Sigmoid colon (tissue), 7 donors: Measurements from ENCODE around the gene SMAD3. TPM values are rescaled to one million over a fixed set of nuclear protein-coding genes. Genes with fewer than 3 reads are reported as not detected.

Source experiments
- DNase-seq: peaks from one replicate; pipeline ENCODE4 v3.0.0-alpha.2; 2019
- H3K27ac ChIP-seq, 4 donors: fragments of 200-600 bp; sonication (generic); one replicate each; pipeline ENCODE4 v1.5.1; 2016 to 2019; ENCODE audit warnings: mild to moderate bottlenecking in 1 of 4
- H3K27me3 ChIP-seq, 3 donors: fragments of 200-600 bp; sonication (generic); one replicate each; pipeline ENCODE4 v1.5.1; 2019; ENCODE audit warnings: mild to moderate bottlenecking in 1 of 3
- H3K36me3 ChIP-seq, 4 donors: fragments of 200-600 bp; sonication (generic); one replicate each; pipeline ENCODE4 v1.5.1; 2016 to 2019
- H3K4me1 ChIP-seq, 4 donors: fragments of 200-600 bp; sonication (generic); one replicate each; pipeline ENCODE4 v1.5.1; 2017 to 2019
- H3K4me3 ChIP-seq, 4 donors: fragments of 200-600 bp; sonication (generic); one replicate each; pipeline ENCODE4 v1.5.1; 2017 to 2019; ENCODE audit warnings: mild to moderate bottlenecking in 2 of 4, moderate library complexity in 1 of 4
- H3K9me3 ChIP-seq, 4 donors: fragments of 200-600 bp in 3 of 4; sonication (generic) in 3 of 4; one replicate each; pipeline versions ENCODE4 v1.5.1 to v1.6.1; 2013 to 2019
- EP300 ChIP-seq, 4 donors: sonication (generic); formaldehyde crosslinking; IDR thresholded peaks; one replicate each; pipeline ENCODE4 v1.6.1; 2017; ENCODE audit warnings: antibody characterized with exemption in 4 of 4
- POLR2A ChIP-seq, 2 donors: fragments of 450-650 bp; IDR thresholded peaks; one replicate each; pipeline ENCODE4 v1.6.1; 2016; ENCODE audit warnings: antibody characterized with exemption in 2 of 2, mild to moderate bottlenecking in 2 of 2, moderate library complexity in 2 of 2
- POLR2AphosphoS5 ChIP-seq, 4 donors: sonication (generic); formaldehyde crosslinking; IDR thresholded peaks; one replicate each; pipeline ENCODE4 v1.6.1; 2017; ENCODE audit warnings: antibody characterized with exemption in 4 of 4
- WGBS, 2 donors: extraction: QIAGEN DNeasy Blood & Tissue Kit; methylation state at CpG; one replicate each; pipeline ENCODE4 v1.1.7; 2013; 5-methylcytosine and 5-hydroxymethylcytosine counted together
- intact Hi-C: fragments of 100-400 bp; cut with DNase I; formaldehyde crosslinking; loops from one replicate; pipeline ENCODE4 v1.15.1; 2023
- polyA plus RNA-seq, 3 donors: library from polyadenylated mRNA; stranded (reverse); fragments of 200-250 nt; gene quantifications; one replicate each; pipeline ENCODE4 v1.2.3, GENCODE V29; 2013
- total RNA-seq, 4 donors: library from RNA; depleted of rRNA; stranded (reverse); fragments of >200 nt; gene quantifications; one replicate each; pipeline ENCODE4 v1.1.0, GENCODE V29; 2016
- TF ChIP-seq, protein P1 (sequence below), 4 experiments: fragments of 450-650 bp in 3 of 4; fragments of 200-600 bp in 1 of 4; IDR thresholded peaks; one replicate each; pipeline ENCODE4 v1.5.1; 2016 to 2019; ENCODE audit warnings: antibody characterized with exemption in 4 of 4, mild to moderate bottlenecking in 3 of 4, moderate library complexity in 2 of 4
- donor health status: healthy with polysubstance abuse.
- donor health status: Bipolar disorder and iron deficiency.
- donor health status: healthy.

SMAD3 gene
- total and polyA plus RNA-seq, 7 donors = 12.5 to 28.2 (median 18.4) TPM

DNA sequence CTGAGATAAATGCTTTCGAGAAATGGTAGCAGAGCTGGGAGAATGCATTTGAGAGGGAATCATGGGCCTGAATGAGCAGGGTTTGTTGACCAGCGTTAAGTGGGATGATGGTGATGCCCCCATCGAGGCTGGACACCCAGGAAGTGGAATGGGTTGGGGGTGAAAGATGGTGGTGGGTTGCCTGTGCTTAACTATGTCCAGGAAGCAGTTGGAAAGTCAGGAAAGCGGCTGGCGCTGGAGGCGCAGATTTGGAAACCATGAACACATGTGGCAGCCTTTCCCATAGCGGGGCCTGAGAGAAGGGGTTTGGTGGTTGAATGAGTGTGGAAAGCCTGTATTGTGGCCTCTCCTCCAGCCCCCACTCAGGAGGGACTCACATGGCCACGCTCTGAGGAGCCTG is 108.4 kb downstream of the SMAD3 start:
- H3K9me3 ChIP-seq = no peaks in the 10 kb centered on the region
- H3K4me3 ChIP-seq = no peak overlapping the region
- H3K27ac ChIP-seq = no peak overlapping the region
- 93 to 96% methylated on average over 8 of the region's 8 CpGs for WGBS, 2 donors
- peaks cover 0 to 32% (median 6%) of the 10 kb centered on the region in 4 donors for H3K36me3 ChIP-seq
- intact Hi-C loops = no loop called here
- DNase-seq = peak; percentile 61
- H3K4me1 ChIP-seq = peaks cover 0 to 49% (median 43%) of the 10 kb centered on the region in 4 donors
- H3K27me3 ChIP-seq = no peaks in the 10 kb centered on the region
- no peak for TF ChIP-seq POLR2AphosphoS5 (IDR thresholded peaks at IDR 0.05)
- no peak for TF ChIP-seq EP300 (IDR thresholded peaks at IDR 0.05)
- no peak for TF ChIP-seq POLR2A (IDR thresholded peaks at IDR 0.05)
- TF ChIP-seq, protein P1, sequence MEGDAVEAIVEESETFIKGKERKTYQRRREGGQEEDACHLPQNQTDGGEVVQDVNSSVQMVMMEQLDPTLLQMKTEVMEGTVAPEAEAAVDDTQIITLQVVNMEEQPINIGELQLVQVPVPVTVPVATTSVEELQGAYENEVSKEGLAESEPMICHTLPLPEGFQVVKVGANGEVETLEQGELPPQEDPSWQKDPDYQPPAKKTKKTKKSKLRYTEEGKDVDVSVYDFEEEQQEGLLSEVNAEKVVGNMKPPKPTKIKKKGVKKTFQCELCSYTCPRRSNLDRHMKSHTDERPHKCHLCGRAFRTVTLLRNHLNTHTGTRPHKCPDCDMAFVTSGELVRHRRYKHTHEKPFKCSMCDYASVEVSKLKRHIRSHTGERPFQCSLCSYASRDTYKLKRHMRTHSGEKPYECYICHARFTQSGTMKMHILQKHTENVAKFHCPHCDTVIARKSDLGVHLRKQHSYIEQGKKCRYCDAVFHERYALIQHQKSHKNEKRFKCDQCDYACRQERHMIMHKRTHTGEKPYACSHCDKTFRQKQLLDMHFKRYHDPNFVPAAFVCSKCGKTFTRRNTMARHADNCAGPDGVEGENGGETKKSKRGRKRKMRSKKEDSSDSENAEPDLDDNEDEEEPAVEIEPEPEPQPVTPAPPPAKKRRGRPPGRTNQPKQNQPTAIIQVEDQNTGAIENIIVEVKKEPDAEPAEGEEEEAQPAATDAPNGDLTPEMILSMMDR (IDR thresholded peaks at IDR 0.05) = no peak

DNA sequence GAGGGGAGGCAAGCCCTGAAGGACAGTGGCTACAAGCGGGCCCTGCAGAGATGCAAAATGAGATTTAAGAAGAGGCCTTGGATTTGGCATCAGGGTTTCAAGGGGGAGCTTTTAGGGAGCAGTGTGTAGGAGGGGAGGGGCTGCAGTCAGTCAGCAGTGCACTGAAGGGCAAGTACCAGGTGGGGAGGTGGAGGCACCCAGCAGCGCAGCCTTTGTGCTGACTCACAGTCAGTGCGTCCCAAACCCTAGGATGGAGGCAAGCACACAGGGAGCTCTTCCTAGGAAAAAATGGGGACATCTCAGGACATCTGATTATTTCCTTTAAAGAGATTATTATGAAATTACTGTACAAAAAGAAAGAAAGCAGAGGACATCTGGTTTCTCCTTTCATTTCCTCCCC is 109.0 kb downstream of the SMAD3 start:
- intact Hi-C loops = no loop called here
- H3K27ac ChIP-seq = peak overlapping the region in 1 of 4 donors; percentile 79
- 95 to 99% methylated on average over 3 of the region's 3 CpGs for WGBS, 2 donors
- H3K4me3 ChIP-seq = no peak overlapping the region
- TF ChIP-seq, protein P1 (IDR thresholded peaks at IDR 0.05) = no peak
- TF ChIP-seq POLR2AphosphoS5 (IDR thresholded peaks at IDR 0.05) (no peak), POLR2A (IDR thresholded peaks at IDR 0.05) (no peak), EP300 (IDR thresholded peaks at IDR 0.05) (no peak)
- DNase-seq = no peak
- peaks cover 0 to 30% (median 6%) of the 10 kb centered on the region in 4 donors for H3K36me3 ChIP-seq
- peaks cover 0 to 55% (median 47%) of the 10 kb centered on the region in 4 donors for H3K4me1 ChIP-seq
- no peaks in the 10 kb centered on the region for H3K9me3 ChIP-seq
- no peaks in the 10 kb centered on the region for H3K27me3 ChIP-seq

DNA sequence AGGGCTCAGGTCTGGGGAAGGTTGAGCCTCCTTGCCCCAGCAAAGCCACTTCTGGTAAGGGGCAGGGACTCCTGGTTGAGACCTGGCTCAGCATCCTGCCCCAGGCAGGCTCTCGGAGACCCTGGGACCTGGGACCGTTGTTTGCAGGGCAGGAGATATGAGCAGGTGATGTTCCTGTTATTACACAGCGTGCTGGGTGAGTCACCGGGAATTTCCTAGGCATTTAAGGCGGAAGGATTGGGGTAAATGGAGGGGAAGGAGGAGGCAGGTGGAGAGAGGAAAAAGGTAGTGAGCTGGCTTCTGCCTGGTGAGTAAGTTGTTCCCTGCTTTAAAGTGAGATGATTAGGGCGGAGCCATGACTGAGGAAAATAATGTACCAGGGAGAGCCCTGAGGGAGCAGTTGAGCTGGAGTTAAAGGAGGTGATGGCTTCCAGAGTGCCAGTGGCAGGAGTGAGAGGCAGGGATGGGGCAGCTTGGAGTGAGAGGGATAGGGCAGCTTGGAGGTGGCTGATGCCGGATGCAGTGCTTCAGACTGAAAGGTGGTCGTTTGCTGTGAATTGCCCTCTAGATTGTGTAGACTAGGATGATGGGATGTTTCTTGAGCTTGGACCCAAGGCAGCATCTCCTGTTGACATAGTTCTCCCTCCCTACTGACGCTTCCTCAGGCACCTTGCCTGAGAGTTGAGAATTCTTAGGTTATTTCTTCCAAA is 109.6 kb downstream of the SMAD3 start:
- no peak overlapping the region for H3K4me3 ChIP-seq
- TF ChIP-seq POLR2A (IDR thresholded peaks at IDR 0.05) = no peak
- intact Hi-C loops = no loop called here

DNA sequence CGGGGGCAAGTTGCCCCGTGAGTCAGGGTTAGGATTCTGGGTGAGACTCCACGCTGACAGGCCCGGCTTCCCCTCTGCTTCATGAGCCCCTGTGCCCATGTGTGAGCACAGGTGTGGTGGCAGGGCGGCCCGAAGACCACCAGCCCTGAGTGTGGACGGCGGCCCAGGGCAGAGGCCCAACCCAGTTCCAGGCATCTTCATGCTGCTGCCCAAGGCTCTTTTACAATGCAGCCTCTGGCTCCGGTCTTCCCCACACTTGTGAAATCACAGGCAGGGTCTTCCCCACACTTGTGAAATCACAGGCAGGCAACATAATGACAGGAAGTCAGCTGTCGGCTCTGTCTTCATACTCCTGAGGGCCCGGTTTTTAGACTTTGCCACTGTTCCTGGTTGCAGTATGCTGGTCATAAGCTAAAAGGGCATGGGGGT is 110.3 kb downstream of the SMAD3 start:
- DNase-seq = peak; percentile 83
- intact Hi-C loops = no loop called here
- WGBS, 2 donors = 73 to 87% methylated on average over 11 of the region's 11 CpGs
- Histone ChIP-seq H3K4me1 (peaks cover 0 to 61% (median 49%) of the 10 kb centered on the region in 4 donors), H3K27me3 (no peaks in the 10 kb centered on the region), H3K27ac (peak overlapping the region; percentile 56 to 81 (median 76)), H3K4me3 (no peak overlapping the region), H3K9me3 (no peaks in the 10 kb centered on the region), H3K36me3 (peaks cover 0 to 22% (median 6%) of the 10 kb centered on the region in 4 donors)
- TF ChIP-seq, protein P1 (IDR thresholded peaks at IDR 0.05) = no peak
- TF ChIP-seq EP300 (IDR thresholded peaks at IDR 0.05) = no peak
- peak in 1 of 4 donors; percentile 50 for TF ChIP-seq POLR2AphosphoS5 (IDR thresholded peaks at IDR 0.05)

More for the DNA sequence above, 109.6 kb downstream of the SMAD3 start:
- Histone ChIP-seq H3K27ac (peak overlapping the region in 3 of 4 donors; percentile 73 to 81 (median 79)), H3K36me3 (peaks cover 0 to 25% (median 6%) of the 10 kb centered on the region in 4 donors), H3K9me3 (no peaks in the 10 kb centered on the region), H3K4me1 (peaks cover 0 to 61% (median 49%) of the 10 kb centered on the region in 4 donors), H3K27me3 (no peaks in the 10 kb centered on the region)
- peak; percentile 58 for DNase-seq
- 48 to 68% methylated on average over 9 of the region's 9 CpGs for WGBS, 2 donors

DNA sequence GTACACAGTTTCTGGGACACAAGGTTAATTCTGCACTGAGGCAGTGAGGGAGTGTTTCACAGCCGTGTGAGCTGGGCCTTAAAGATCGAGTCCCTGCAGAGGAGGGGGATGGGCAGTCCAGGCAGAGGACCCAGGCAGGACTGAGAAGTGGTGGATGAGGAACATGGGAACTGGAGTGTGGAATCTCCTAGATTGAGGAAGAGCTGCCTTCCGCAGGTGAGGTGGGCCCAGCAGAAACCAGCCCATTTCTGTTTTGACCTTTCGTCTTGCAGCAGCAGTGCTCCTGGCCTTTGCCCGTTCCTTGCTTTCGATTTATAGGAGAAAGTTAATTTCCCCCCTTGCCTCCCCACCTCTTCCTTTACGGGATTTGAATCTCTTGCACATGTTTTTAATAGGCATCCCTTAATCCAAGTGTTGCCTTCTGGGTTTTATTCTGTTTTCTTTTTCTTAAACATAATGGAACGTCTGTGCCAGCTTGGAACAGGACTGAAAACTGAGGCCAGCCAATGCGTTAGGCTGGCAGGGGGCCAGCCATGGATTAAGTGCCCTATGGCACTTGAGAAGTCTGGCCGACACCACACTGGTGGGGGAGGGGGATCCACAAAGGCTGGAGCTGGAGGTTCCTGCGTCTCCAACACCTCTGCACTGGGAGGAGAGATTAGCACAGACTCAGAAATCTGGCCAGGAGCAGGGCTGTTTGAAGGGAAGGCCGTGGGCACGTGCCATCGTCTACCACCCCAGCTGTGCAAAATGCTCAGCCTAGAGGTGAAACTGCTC is 111.0 kb downstream of the SMAD3 start:
- Histone ChIP-seq H3K36me3 (peaks cover 0 to 26% (median 6%) of the 10 kb centered on the region in 4 donors), H3K4me3 (no peak overlapping the region), H3K27ac (peak overlapping the region; percentile 56 to 81 (median 76)), H3K9me3 (no peaks in the 10 kb centered on the region), H3K4me1 (peaks cover 0 to 61% (median 49%) of the 10 kb centered on the region in 4 donors), H3K27me3 (no peaks in the 10 kb centered on the region)
- no peak for TF ChIP-seq POLR2A (IDR thresholded peaks at IDR 0.05)
- TF ChIP-seq POLR2AphosphoS5 (IDR thresholded peaks at IDR 0.05) = peak in 1 of 4 donors; percentile 30
- no peak for TF ChIP-seq EP300 (IDR thresholded peaks at IDR 0.05)
- intact Hi-C loops = no loop called here
- WGBS, 2 donors = 80 to 81% methylated on average over 14 of the region's 14 CpGs
- no peak for DNase-seq
